NCI-H345 treated with DMSO at 0.1 percent for 48 hours (cell line): ENCODE data around the gene GABBR2.

ENCODE experiments used
- DNase-seq: peaks from one replicate; lab custom pipeline; 2025; ENCODE audit not compliant: unreplicated experiment; lab: John Stamatoyannopoulos, UW

The GABBR2 gene

GRCh38 chr9:98708933-98709911 lies at the start of gene GABBR2:
GABBR2 (minus strand) TSS chr9:98708935; CDS start chr9:98708737, 198 bp downstream.
- DNase-seq, result no peak

GRCh38 chr9:98755006-98755618 lies 46.4 kb upstream of the GABBR2 start:
- no peak for DNase-seq

DNA sequence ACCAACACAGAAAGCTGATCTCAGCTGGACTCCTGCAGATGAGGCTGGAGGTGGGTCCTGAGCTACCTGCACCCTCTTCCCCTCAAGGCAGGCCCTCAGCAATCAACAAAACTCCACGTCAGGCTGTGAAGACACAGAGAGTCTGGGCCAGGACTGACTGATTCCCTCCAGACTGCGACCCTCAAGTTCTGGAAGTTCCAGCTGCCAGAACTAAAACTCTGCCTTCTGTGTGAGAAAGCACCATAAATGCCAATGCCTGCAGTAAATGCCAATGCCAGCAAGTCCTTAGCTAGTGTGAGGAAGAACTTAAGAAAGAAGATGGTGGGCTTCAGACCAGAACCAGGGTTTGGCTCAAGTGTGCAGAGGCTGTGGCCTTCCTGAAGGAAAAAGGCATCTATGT lies 42.5 kb upstream of the GABBR2 start:
- DNase-seq, result no peak

DNA sequence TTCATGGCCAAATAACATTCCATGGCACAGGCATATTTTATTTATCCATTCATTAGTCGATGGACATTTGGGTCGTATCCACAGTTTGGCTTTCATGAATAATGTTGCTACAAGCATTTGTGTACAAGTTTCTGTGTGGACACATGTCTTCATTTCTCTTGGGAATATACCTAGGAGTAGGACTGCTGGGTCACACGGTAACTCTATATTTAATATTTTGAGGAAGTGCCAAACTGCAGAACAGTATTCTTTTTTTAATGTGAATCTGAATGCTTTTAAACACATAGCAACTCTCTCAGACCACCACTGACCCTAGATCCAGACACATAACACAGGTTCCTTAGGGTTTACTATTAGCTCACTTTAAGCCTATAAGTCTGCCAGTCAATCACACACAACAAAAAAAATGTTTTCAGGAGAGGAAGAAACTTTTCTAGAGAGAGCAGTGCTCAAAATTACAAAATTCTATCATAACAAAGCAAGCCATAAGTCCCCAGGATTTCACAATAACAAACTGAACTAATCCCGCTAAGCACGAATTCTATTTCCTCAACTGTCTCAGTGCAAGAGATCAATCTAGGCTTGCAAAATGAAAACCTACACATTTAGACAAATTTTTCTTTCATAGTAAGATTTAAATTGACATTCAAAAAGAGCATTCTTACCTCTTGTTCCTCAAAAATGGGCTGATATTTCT lies 41.8 kb upstream of the GABBR2 start:
- DNase-seq, result no peak

DNA sequence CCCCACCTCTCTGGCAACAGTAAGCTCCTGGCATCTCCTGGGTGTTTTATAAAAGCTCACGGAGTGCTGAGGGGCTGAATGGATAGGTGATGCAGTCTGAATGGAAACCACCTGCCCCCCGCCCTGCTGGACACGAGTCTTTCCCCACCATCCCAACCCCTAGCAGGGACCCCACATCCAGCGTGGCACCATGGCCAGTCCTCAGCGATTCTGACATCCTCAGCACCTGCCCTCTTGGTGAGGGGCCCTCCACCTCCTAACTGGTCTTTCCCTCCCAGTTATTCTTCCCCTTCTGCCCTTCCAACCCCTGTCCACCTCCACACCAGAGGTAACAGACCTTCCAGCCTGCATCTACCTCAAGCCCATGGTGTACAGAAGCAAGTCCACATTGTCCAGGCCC lies 38.7 kb upstream of the GABBR2 start:
- DNase-seq, result no peak

GRCh38 chr9:98745470-98745869 lies 36.7 kb upstream of the GABBR2 start:
- no peak for DNase-seq

- no peak for DNase-seq
These were observed 35.3 kb upstream of the GABBR2 start for GRCh38 chr9:98743818-98744611.

GRCh38 chr9:98743329-98743728 lies 34.6 kb upstream of the GABBR2 start:
- no peak for DNase-seq

GRCh38 chr9:98742325-98743280 lies 33.9 kb upstream of the GABBR2 start:
- no peak for DNase-seq

DNA sequence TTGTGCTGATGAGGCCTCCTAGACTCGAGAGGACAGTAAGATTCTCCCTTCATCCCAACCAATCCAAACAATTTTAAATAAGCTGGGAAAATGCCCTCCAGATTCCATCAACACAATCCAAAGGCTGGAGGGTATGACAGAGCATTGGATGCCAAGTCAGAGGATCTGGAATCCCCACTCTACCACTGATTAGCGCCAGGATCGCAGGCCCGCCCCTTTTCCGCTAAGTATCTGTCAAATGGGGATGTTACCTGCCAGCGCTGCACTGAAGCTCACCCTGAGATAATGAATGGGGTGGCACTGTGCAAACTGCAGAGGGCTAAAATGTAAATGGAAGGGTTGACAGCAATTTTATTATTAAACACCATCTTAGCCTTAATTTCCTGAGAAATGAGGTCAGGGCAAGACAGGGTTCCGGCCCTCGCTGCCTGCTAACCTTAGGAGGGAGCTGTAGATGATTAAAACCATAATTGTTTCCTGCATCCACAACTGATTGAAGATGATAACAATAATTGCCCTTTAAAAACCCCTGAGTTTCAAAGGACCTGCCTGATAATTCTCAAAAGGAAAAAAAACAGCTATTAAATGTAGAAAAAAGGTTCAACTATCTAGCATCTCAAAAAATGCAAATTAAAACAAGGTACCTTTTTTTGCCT lies 31.6 kb upstream of the GABBR2 start:
- no peak for DNase-seq

- no peak for DNase-seq
These were observed 30.0 kb upstream of the GABBR2 start for GRCh38 chr9:98738741-98739140.

DNA sequence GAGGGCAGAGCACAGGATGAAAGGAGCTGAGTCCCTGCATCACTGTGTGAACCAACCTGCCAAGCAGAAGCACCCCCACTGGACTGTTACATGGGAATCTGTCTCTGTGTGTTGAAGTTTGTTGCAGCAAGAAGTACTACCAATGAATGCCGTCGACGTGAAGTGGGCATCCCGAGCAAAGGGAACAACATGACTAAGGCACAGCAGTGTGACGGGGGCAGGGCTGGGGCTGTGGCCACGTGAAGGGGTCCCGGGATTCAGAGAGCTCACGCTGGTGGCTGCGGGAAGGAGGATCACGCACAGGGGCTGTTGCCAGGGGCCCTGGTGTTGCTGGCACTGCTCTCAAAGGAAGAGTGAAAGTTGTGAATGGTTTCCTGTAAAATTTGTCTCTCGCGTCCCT lies 27.5 kb upstream of the GABBR2 start:
- DNase-seq, result no peak

DNA sequence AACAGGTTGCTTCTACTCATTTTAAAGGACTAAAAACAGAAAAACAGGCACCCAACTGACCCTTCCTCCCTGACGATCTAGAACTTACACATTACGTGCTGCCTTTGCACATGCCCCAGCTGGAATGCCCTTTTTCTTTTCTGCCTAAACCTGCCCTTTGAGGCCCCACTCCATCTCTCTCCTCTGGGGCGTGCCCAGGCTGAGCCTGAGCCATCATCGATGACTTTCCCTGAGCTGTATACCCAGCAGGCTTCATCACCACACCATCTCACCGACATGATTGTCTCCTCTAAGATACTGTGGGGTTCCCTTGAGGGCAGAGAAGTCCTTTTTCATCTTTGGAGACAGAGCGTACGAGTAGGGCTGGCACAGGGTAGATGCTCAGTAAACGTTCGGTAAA lies 24.1 kb upstream of the GABBR2 start:
- no peak for DNase-seq

GRCh38 chr9:98732091-98732490 lies 23.4 kb upstream of the GABBR2 start:
- no peak for DNase-seq

- DNase-seq, result no peak
These were observed 22.1 kb upstream of the GABBR2 start for GRCh38 chr9:98730871-98731270.

DNA sequence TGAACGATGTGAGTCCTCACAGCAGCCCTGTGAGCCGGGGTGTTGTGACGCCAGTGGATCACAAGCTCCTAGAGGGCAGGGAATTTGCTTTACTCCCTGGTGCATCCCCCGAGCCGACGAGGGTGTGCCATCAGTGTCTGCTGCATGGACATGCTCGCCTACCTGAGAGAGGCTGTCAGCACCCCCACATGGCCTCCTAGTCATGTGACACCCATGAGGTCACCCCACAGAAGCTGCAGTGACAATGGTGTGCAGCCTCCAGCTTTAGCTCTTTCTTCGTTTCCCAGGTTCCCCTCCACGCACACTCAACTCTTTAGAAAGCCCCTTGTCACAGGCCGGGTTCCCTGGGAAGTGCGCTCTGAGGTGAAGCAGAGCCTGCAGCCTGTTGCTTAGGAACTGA lies 19.8 kb upstream of the GABBR2 start:
- DNase-seq, result no peak

DNA sequence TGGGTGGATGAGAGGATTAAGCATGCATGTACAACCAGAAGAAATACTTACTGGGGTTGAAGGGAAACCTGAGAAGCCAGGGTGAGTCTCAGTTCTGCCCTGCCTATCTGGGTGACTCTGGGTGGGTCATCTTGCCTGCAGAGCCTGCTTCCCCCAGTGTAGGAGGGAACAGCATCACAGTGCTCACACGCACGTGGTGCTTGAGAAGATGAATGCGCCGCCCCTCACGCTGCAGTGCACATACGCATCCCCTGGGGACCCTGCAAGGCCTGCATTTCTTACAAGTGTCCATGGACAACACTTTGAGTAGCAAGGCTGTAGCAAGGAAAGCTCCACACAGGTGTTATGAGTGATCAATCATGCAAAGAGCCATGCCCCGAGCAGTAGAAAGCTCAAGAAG lies 18.7 kb upstream of the GABBR2 start:
- DNase-seq, result no peak

- DNase-seq, result no peak
These were observed 18.0 kb upstream of the GABBR2 start for GRCh38 chr9:98726735-98727134.

DNA sequence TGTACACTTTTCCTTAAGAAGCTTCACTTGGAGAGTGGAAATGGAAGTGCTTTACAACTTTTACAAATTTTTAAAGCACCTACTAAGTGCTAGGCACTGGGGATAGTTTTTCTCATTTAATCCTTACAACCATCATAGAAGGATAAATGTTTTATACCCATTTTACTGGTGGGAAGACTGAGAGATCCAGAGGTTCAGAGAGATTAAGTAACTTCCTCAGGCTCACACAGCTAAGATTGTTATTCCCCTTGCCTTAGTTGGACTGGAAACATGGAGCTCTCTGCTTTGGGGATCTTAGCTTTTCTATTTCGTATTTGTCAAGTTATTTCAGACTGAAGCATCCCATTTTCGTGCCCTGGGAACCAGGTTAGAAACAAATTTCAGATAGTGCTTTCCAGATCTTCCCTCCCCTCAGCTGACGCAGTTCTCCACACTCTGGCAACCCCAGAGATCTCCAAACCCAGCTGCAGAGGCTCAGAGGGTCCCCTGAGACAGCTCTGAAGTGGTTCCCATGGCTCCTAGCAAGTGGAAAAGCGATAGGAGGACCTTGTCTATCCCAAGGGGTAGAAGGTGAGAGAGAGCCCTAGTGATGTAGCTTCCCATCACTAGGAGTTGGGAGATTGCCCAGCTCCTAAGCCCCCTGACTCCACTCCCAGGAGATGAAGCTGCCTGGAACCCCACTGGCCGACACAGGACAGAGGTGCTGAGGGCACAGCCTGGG lies 16.2 kb upstream of the GABBR2 start:
- DNase-seq, result no peak
